Subcutaneous abdominal adipose tissue (tissue), 5 donors: ENCODE results near the gene PLAGL2.

Experiments used
- H3K27ac ChIP-seq: one replicate; pipeline ENCODE4 v1.7.0; 2013; ENCODE audit warnings: low read depth, mild to moderate bottlenecking, inconsistent platforms, low read length, moderate library complexity
- H3K27me3 ChIP-seq, 5 donors: one replicate each; pipeline ENCODE4 v1.7.0; 2013; ENCODE audit warnings: low read length in 5 of 5, inconsistent platforms in 1 of 5; ENCODE audit not compliant: control insufficient read depth in 5 of 5, insufficient read depth in 4 of 5
- H3K36me3 ChIP-seq, 5 donors: one replicate each; pipeline ENCODE4 v1.7.0; 2013; ENCODE audit warnings: low read length in 5 of 5; ENCODE audit not compliant: control insufficient read depth in 5 of 5, insufficient read depth in 5 of 5
- H3K4me1 ChIP-seq, 5 donors: one replicate each; pipeline ENCODE4 v1.7.0; 2013; ENCODE audit warnings: low read length in 5 of 5, mild to moderate bottlenecking in 3 of 5, moderate library complexity in 1 of 5; ENCODE audit not compliant: control insufficient read depth in 5 of 5, insufficient read depth in 5 of 5
- H3K4me3 ChIP-seq, 5 donors: one replicate each; pipeline ENCODE4 v1.7.0; 2013; ENCODE audit warnings: low read length in 5 of 5, low read depth in 1 of 5
- H3K9ac ChIP-seq, 5 donors: one replicate each; pipeline ENCODE4 v1.7.0; 2013; ENCODE audit warnings: low read length in 5 of 5, mild to moderate bottlenecking in 4 of 5, moderate library complexity in 3 of 5
- H3K9me3 ChIP-seq, 5 donors: one replicate each; pipeline ENCODE4 v1.7.0; 2013; ENCODE audit warnings: low read length in 5 of 5; ENCODE audit not compliant: control insufficient read depth in 5 of 5
- donor health status: healthy.
- donor health status: healthy.
- donor health status: healthy.
- donor health status: healthy.
- donor health status: healthy.

Gene PLAGL2

GRCh38 chr20:32155017-32155981, 52.2 kb downstream of the PLAGL2 start:
- peaks cover 0 to 70% (median 65%) of the 10 kb centered on the region in 5 donors for H3K36me3 ChIP-seq

GRCh38 chr20:32153771-32154170, 53.8 kb downstream of the PLAGL2 start:
- peaks cover 11 to 24% (median 13%) of the 10 kb centered on the region in 5 donors for H3K4me1 ChIP-seq
- H3K9ac ChIP-seq = no peak overlapping the region
- H3K9me3 ChIP-seq = no peaks in the 10 kb centered on the region
- H3K27me3 ChIP-seq = peaks cover 0 to 4% (median 0%) of the 10 kb centered on the region in 5 donors
- H3K36me3 ChIP-seq = peaks cover 0 to 68% (median 65%) of the 10 kb centered on the region in 5 donors
- H3K4me3 ChIP-seq = no peak overlapping the region
- no peak overlapping the region for H3K27ac ChIP-seq

More at GRCh38 chr20:32155017-32155981, 52.2 kb downstream of the PLAGL2 start:
- Histone ChIP-seq H3K9ac (peak overlapping the region in 2 of 5 donors; percentile 47 to 87), H3K4me1 (peaks cover 11 to 24% (median 13%) of the 10 kb centered on the region in 5 donors), H3K27ac (peak overlapping the region; percentile 77), H3K9me3 (no peaks in the 10 kb centered on the region), H3K27me3 (peaks cover 0 to 4% (median 0%) of the 10 kb centered on the region in 5 donors), H3K4me3 (no peak overlapping the region)

DNA sequence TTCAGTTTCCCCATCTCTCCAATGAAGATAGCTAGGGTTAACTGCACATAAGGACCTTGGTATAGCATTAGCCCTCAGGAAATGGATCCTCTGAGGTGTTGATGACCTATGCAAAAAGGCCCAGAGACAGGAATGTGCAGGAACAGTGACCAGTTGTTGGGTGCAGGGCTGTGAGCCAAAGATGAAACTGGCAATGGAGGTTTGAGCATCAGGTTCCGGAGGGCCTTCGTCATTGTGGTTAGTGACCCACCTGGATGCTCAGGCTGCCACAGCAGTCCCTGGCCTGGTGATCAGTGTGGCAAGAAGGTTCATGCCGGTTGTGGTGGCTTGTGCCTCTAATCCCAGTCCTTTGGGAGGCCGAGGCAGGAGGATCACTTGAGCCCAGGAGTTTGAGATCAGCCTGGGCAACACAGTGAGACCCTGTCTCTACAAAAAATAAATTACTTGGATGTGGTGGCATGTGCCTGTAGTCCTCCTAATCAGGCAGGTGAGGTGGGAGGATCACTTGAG, 54.3 kb downstream of the PLAGL2 start:
- Histone ChIP-seq H3K27me3 (peaks cover 0 to 4% (median 0%) of the 10 kb centered on the region in 5 donors), H3K27ac (peak overlapping the region; percentile 41), H3K4me3 (no peak overlapping the region), H3K9me3 (no peaks in the 10 kb centered on the region), H3K36me3 (peaks cover under 1 to 65% (median 63%) of the 10 kb centered on the region in 5 donors), H3K4me1 (peaks cover 11 to 24% (median 13%) of the 10 kb centered on the region in 5 donors), H3K9ac (no peak overlapping the region)

DNA sequence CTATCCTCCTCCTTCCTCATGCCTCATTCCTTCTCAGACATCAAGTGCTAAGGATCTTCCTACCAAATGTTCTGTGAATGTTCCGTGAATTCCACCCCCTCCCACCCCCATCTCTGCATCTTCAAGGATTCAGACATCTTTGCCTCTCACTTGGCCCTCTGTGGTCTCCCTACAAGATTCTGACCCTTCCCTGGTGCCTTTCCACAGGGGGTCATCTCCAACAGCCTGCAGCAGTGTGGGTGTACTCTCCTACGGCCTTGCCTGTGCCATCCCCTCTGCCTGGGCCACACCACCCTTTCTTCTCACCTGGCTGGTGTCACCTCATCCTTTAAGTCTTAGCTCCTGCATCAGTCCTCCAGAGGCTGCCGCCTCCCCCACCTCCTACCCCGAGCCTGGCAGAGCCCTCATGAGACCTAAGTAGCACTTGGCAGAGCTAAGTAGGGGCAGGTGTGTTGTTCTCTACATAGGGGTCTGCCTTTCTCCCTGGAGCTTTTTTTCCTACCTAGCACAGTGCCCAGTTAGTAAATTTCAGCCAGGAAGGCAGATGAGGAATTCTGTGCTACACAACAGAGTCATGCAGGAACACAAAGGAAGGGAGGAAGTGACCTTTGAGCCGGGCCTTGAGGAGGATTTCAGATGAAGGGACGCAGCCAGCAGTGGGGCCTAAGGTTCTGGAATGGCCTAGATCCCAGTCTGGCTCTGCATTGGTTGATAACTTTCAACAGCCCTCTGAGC, 55.0 kb downstream of the PLAGL2 start:
- peaks cover 2 to 64% (median 59%) of the 10 kb centered on the region in 5 donors for H3K36me3 ChIP-seq
- H3K4me3 ChIP-seq = no peak overlapping the region
- H3K27ac ChIP-seq = peak overlapping the region; percentile 41
- peaks cover 0 to 4% (median 0%) of the 10 kb centered on the region in 5 donors for H3K27me3 ChIP-seq
- H3K9me3 ChIP-seq = no peaks in the 10 kb centered on the region
- H3K4me1 ChIP-seq = peaks cover 11 to 24% (median 13%) of the 10 kb centered on the region in 5 donors
- H3K9ac ChIP-seq = peak overlapping the region in 1 of 5 donors; percentile 35

DNA sequence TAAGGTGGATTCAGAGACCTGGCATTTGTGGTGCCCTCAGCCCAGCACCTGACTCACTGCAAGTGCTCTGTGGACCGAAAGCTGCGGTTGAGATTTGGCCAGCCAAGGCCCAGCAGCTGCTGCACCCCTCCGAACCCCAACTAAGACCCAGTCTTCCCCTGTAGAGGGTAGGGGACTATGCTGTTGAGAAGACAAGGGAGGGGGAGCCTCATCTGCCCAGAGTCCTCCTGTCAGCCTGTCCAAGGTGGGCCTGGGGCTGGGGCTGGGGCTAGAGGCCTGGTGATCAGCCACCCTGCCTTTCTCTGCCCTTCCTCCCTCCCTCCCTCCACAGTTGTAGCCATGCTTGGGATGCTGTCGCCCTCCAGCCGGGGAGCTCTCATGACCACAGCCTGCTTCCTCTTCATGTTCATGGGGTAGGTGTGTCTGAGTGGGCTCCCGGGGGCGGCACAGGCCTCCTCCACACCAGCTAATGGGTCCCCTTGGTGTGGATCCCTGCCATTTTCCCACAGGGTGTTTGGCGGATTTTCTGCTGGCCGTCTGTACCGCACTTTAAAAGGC, 57.2 kb downstream of the PLAGL2 start:
- Histone ChIP-seq H3K36me3 (peaks cover 6 to 77% (median 72%) of the 10 kb centered on the region in 5 donors), H3K9ac (no peak overlapping the region), H3K4me1 (peaks cover 8 to 19% (median 9%) of the 10 kb centered on the region in 5 donors), H3K27me3 (peaks cover 0 to 3% (median 0%) of the 10 kb centered on the region in 5 donors), H3K27ac (no peak overlapping the region), H3K4me3 (no peak overlapping the region), H3K9me3 (no peaks in the 10 kb centered on the region)

DNA sequence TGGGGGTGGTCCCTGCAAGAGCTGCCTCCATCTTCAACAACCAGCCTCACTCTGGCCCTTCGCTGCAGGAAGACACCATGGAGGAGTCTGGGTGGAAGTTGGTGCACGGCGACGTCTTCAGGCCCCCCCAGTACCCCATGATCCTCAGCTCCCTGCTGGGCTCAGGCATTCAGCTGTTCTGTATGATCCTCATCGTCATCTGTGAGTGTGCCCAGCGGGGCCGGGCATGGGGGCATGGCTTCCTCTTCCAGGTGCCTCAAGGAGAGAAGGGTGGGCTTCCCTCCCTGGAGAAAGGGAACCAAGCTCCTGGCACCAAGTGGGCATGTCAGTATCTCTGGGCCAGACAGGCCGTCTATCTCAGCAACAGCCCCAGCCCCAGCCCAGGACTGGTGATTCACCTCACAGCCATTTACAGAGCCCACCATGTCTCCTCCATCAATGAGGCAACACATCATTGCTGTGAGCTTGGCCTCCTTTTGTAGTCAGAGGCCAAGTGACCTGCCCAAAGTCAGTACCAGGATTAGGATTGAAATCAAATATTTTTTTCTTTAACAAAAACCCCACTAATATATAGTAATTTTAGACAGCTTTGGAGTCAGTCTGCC, 57.9 kb downstream of the PLAGL2 start:
- H3K27ac ChIP-seq = no peak overlapping the region
- peaks cover 1 to 12% (median 2%) of the 10 kb centered on the region in 5 donors for H3K4me1 ChIP-seq
- no peaks in the 10 kb centered on the region for H3K9me3 ChIP-seq
- no peak overlapping the region for H3K9ac ChIP-seq
- no peaks in the 10 kb centered on the region for H3K27me3 ChIP-seq
- peaks cover 6 to 84% (median 78%) of the 10 kb centered on the region in 5 donors for H3K36me3 ChIP-seq
- no peak overlapping the region for H3K4me3 ChIP-seq

DNA sequence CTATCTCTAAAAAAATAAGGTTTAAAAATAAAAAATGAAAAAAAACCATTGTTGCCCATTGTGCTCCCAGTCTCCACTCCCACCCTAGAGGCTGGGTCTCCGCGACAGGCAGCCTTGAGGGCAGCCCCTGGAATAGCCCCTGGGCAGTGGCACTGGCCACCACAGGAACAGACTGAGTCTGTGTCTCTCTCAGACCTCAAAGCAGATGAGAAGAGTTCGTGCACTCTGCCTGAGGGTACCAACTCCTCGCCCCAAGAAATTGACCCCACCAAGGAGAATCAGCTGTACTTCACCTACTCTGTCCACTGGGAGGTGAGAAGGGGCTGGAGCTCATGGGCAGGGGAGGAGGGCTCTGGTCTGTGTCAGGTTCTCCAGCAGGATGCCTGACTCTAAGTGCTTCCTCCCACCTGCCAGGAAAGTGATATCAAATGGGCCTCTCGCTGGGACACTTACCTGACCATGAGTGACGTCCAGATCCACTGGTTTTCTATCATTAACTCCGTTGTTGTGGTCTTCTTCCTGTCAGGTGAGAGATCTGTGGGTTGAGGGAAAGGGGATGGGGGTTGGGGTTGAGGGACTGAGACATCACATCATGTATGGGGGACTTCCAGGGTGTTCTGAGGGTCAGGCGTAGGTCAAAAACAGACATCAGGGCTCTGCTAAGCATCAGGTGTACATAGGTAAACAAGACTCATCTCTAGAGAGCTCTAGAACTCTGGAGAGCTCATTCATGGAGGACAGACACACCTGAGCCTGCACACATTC, 62.5 kb downstream of the PLAGL2 start:
- Histone ChIP-seq H3K36me3 (peaks cover 9 to 91% (median 83%) of the 10 kb centered on the region in 5 donors), H3K27ac (no peak overlapping the region), H3K27me3 (no peaks in the 10 kb centered on the region), H3K4me1 (no peaks in the 10 kb centered on the region), H3K4me3 (no peak overlapping the region), H3K9me3 (no peaks in the 10 kb centered on the region), H3K9ac (no peak overlapping the region)

- H3K27ac ChIP-seq = no peak overlapping the region
- H3K36me3 ChIP-seq = peaks cover 10 to 95% (median 86%) of the 10 kb centered on the region in 5 donors
- H3K9ac ChIP-seq = no peak overlapping the region
- H3K4me1 ChIP-seq = no peaks in the 10 kb centered on the region
- H3K4me3 ChIP-seq = no peak overlapping the region
- no peaks in the 10 kb centered on the region for H3K27me3 ChIP-seq
- no peaks in the 10 kb centered on the region for H3K9me3 ChIP-seq
These were observed 64.6 kb downstream of the PLAGL2 start for GRCh38 chr20:32142991-32143390.
